Activated T-cell treated with anti-CD3 and anti-CD28 coated beads, Interleukin-2, amount 50 U/mL, for 24 hours (primary cell): Measurements from ENCODE around the gene YIPF1.
A peak's percentile ranks its signal among the peaks of the same experiment; 100 is the strongest.

Experiments used
- DNase-seq: peaks from one replicate; pipeline ENCODE4 v3.0.0-alpha.2; 2020
- H3K27ac Mint-ChIP-seq: 2 replicates; pipeline ENCODE4 v1.8.0; 2020; ENCODE audit warnings: mild to moderate bottlenecking, mixed read lengths
- H3K27me3 Mint-ChIP-seq: 2 replicates; pipeline ENCODE4 v1.8.0; 2020; ENCODE audit warnings: mixed read lengths
- H3K36me3 Mint-ChIP-seq: 2 replicates; pipeline ENCODE4 v1.8.0; 2020; ENCODE audit warnings: low read depth, mixed read lengths
- H3K4me1 Mint-ChIP-seq: 2 replicates; pipeline ENCODE4 v1.8.0; 2020; ENCODE audit warnings: low read depth, mixed read lengths
- H3K4me3 Mint-ChIP-seq: 2 replicates; pipeline ENCODE4 v1.8.0; 2020; ENCODE audit warnings: mild to moderate bottlenecking, moderate library complexity, mixed read lengths
- H3K9me3 Mint-ChIP-seq: 2 replicates; pipeline ENCODE4 v1.8.0; 2020; ENCODE audit warnings: mixed read lengths

Gene YIPF1

GRCh38 chr1:53889304-53890298 lies at the start of gene YIPF1:
Gene YIPF1 (minus strand): TSS chr1:53889797. CDS start chr1:53888937, 860 bp downstream.
- peaks cover 40% of the 10 kb centered on the region for H3K4me1 Mint-ChIP-seq
- no peaks in the 10 kb centered on the region for H3K27me3 Mint-ChIP-seq
- peak within 1 kb of the TSS; percentile 99 for H3K27ac Mint-ChIP-seq
- peak within 1 kb of the TSS; percentile 97 for H3K4me3 Mint-ChIP-seq
- H3K36me3 Mint-ChIP-seq, result peaks cover 34% of the 10 kb centered on the region
- peak; percentile 90 for DNase-seq
- no peaks in the 10 kb centered on the region for H3K9me3 Mint-ChIP-seq

GRCh38 chr1:53938136-53938830 lies 48.7 kb upstream of the YIPF1 start:
- peak overlapping the region; percentile 27 for H3K27ac Mint-ChIP-seq
- peaks cover 70% of the 10 kb centered on the region for H3K36me3 Mint-ChIP-seq
- no peaks in the 10 kb centered on the region for H3K27me3 Mint-ChIP-seq
- peaks cover 29% of the 10 kb centered on the region for H3K4me1 Mint-ChIP-seq
- no peak overlapping the region for H3K4me3 Mint-ChIP-seq
- no peak for DNase-seq
- peaks cover 2% of the 10 kb centered on the region for H3K9me3 Mint-ChIP-seq

- no peak for DNase-seq
- Mint-ChIP-seq H3K27ac (no peak overlapping the region), H3K9me3 (peaks cover 2% of the 10 kb centered on the region), H3K27me3 (no peaks in the 10 kb centered on the region), H3K4me3 (no peak overlapping the region), H3K4me1 (peaks cover 16% of the 10 kb centered on the region), H3K36me3 (peaks cover 78% of the 10 kb centered on the region)
These were observed 46.8 kb upstream of the YIPF1 start for GRCh38 chr1:53936430-53936829.

- H3K27me3 Mint-ChIP-seq, result no peaks in the 10 kb centered on the region
- H3K4me1 Mint-ChIP-seq, result peaks cover 11% of the 10 kb centered on the region
- no peak overlapping the region for H3K4me3 Mint-ChIP-seq
- H3K27ac Mint-ChIP-seq, result no peak overlapping the region
- DNase-seq, result no peak
- H3K36me3 Mint-ChIP-seq, result peaks cover 85% of the 10 kb centered on the region
- H3K9me3 Mint-ChIP-seq, result peaks cover 2% of the 10 kb centered on the region
These were observed 44.7 kb upstream of the YIPF1 start for GRCh38 chr1:53934170-53934765.

- Mint-ChIP-seq H3K4me3 (no peak overlapping the region), H3K27ac (no peak overlapping the region), H3K9me3 (peaks cover 2% of the 10 kb centered on the region), H3K4me1 (no peaks in the 10 kb centered on the region), H3K27me3 (no peaks in the 10 kb centered on the region), H3K36me3 (peaks cover 89% of the 10 kb centered on the region)
- DNase-seq, result no peak
These were observed 41.9 kb upstream of the YIPF1 start for GRCh38 chr1:53931523-53931922.

- Mint-ChIP-seq H3K4me1 (no peaks in the 10 kb centered on the region), H3K27ac (no peak overlapping the region), H3K36me3 (peaks cover 86% of the 10 kb centered on the region)
These were observed 41.3 kb upstream of the YIPF1 start for GRCh38 chr1:53930932-53931331.

GRCh38 chr1:53929246-53929960 lies 39.8 kb upstream of the YIPF1 start:
- Mint-ChIP-seq H3K27me3 (no peaks in the 10 kb centered on the region), H3K36me3 (peaks cover 80% of the 10 kb centered on the region), H3K27ac (no peak overlapping the region), H3K4me3 (no peak overlapping the region), H3K9me3 (no peaks in the 10 kb centered on the region), H3K4me1 (no peaks in the 10 kb centered on the region)
- no peak for DNase-seq

More at GRCh38 chr1:53930932-53931331, 41.3 kb upstream of the YIPF1 start:
- Mint-ChIP-seq H3K27me3 (no peaks in the 10 kb centered on the region), H3K4me3 (no peak overlapping the region), H3K9me3 (peaks cover 2% of the 10 kb centered on the region)
- DNase-seq, result no peak

GRCh38 chr1:53927376-53927881 lies 37.8 kb upstream of the YIPF1 start:
- Mint-ChIP-seq H3K36me3 (peaks cover 82% of the 10 kb centered on the region), H3K27ac (no peak overlapping the region), H3K9me3 (no peaks in the 10 kb centered on the region), H3K27me3 (no peaks in the 10 kb centered on the region), H3K4me3 (no peak overlapping the region), H3K4me1 (peaks cover 1% of the 10 kb centered on the region)
- no peak for DNase-seq

GRCh38 chr1:53919675-53920066 lies 30.1 kb upstream of the YIPF1 start:
- no peak for DNase-seq
- no peak overlapping the region for H3K4me3 Mint-ChIP-seq
- no peaks in the 10 kb centered on the region for H3K9me3 Mint-ChIP-seq
- peak overlapping the region; percentile 89 for H3K27ac Mint-ChIP-seq
- H3K27me3 Mint-ChIP-seq, result no peaks in the 10 kb centered on the region
- peaks cover 34% of the 10 kb centered on the region for H3K4me1 Mint-ChIP-seq
- peaks cover 72% of the 10 kb centered on the region for H3K36me3 Mint-ChIP-seq

- H3K9me3 Mint-ChIP-seq, result no peaks in the 10 kb centered on the region
- H3K4me1 Mint-ChIP-seq, result peaks cover 33% of the 10 kb centered on the region
- no peak overlapping the region for H3K27ac Mint-ChIP-seq
- H3K4me3 Mint-ChIP-seq, result no peak overlapping the region
- peaks cover 61% of the 10 kb centered on the region for H3K36me3 Mint-ChIP-seq
- DNase-seq, result no peak
- no peaks in the 10 kb centered on the region for H3K27me3 Mint-ChIP-seq
These were observed 28.7 kb upstream of the YIPF1 start for GRCh38 chr1:53918343-53918742.

GRCh38 chr1:53913352-53914033 lies 23.9 kb upstream of the YIPF1 start:
- H3K4me1 Mint-ChIP-seq, result peaks cover 15% of the 10 kb centered on the region
- peaks cover 31% of the 10 kb centered on the region for H3K36me3 Mint-ChIP-seq
- no peak for DNase-seq
- no peaks in the 10 kb centered on the region for H3K27me3 Mint-ChIP-seq
- no peaks in the 10 kb centered on the region for H3K9me3 Mint-ChIP-seq
- H3K4me3 Mint-ChIP-seq, result no peak overlapping the region
- H3K27ac Mint-ChIP-seq, result no peak overlapping the region

- Mint-ChIP-seq H3K9me3 (no peaks in the 10 kb centered on the region), H3K4me1 (peaks cover 9% of the 10 kb centered on the region), H3K4me3 (no peak overlapping the region), H3K27me3 (no peaks in the 10 kb centered on the region), H3K27ac (no peak overlapping the region), H3K36me3 (peaks cover 16% of the 10 kb centered on the region)
- DNase-seq, result no peak
These were observed 21.8 kb upstream of the YIPF1 start for GRCh38 chr1:53911442-53911841.

GRCh38 chr1:53909946-53910345 lies 20.3 kb upstream of the YIPF1 start:
- Mint-ChIP-seq H3K4me3 (no peak overlapping the region), H3K27ac (no peak overlapping the region), H3K4me1 (no peaks in the 10 kb centered on the region), H3K36me3 (peaks cover 5% of the 10 kb centered on the region), H3K9me3 (no peaks in the 10 kb centered on the region), H3K27me3 (no peaks in the 10 kb centered on the region)
- DNase-seq, result no peak
